Heart left ventricle (tissue), 16 donors: ENCODE measurements around the gene LSM5. TPM values are rescaled to one million over a fixed set of nuclear protein-coding genes. Genes with fewer than 3 reads are reported as not detected.
A peak's percentile ranks its signal among the peaks of the same experiment; 100 is the strongest.

ENCODE experiments used
- ATAC-seq, 4 donors: fragments of 200-7000 bp; cut with Tn5 transposase; one replicate each; pipeline ENCODE4 v1.9.1; 2020 to 2022; ENCODE audit warnings: moderate library complexity in 4 of 4, mild to moderate bottlenecking in 3 of 4, moderate number of reproducible peaks in 1 of 4
- DNase-seq, 5 donors: peaks; one replicate each; pipeline ENCODE4 v3.0.0-alpha.2; 2020
- H3K27ac ChIP-seq, 12 donors: fragments of 200-600 bp; sonication (generic) in 4 of 12; one replicate each; pipeline versions ENCODE4 v1.5.0 to v1.8.0; 2016 to 2022; ENCODE audit warnings: mild to moderate bottlenecking in 2 of 12
- H3K27me3 ChIP-seq, 9 donors: fragments of 200-600 bp; sonication (generic) in 2 of 9; one replicate each; pipeline versions ENCODE4 v1.5.1 to v1.8.0; 2016 to 2022; ENCODE audit warnings: mild to moderate bottlenecking in 3 of 9
- H3K36me3 ChIP-seq, 9 donors: fragments of 200-600 bp; sonication (generic) in 2 of 9; one replicate each; pipeline versions ENCODE4 v1.5.0 to v1.8.0; 2018 to 2022; ENCODE audit warnings: mild to moderate bottlenecking in 2 of 9
- H3K4me1 ChIP-seq, 12 donors: fragments of 200-600 bp; sonication (generic) in 4 of 12; one replicate each; pipeline versions ENCODE4 v1.5.0 to v1.8.0; 2016 to 2022; ENCODE audit warnings: mild to moderate bottlenecking in 3 of 12
- H3K4me3 ChIP-seq, 12 donors: fragments of 200-600 bp; sonication (generic) in 4 of 12; one replicate each; pipeline versions ENCODE4 v1.5.0 to v1.8.0; 2017 to 2022; ENCODE audit warnings: mild to moderate bottlenecking in 9 of 12, moderate library complexity in 4 of 12
- H3K9me3 ChIP-seq, 12 donors: fragments of 200-600 bp; sonication (generic) in 4 of 12; one replicate each; pipeline versions ENCODE4 v1.5.0 to v1.8.0; 2016 to 2022; ENCODE audit warnings: mild to moderate bottlenecking in 1 of 12
- POLR2A ChIP-seq, 2 donors: fragments of 450-650 bp; IDR thresholded peaks; one replicate each; pipeline ENCODE4 v1.6.1; 2017; ENCODE audit warnings: antibody characterized with exemption in 2 of 2, mild to moderate bottlenecking in 2 of 2, moderate library complexity in 2 of 2
- WGBS, 4 donors: extraction: QIAGEN DNeasy Blood & Tissue Kit in 2 of 4; methylation state at CpG; one replicate each; pipeline versions ENCODE4 v1.1.5 to v1.1.7; 2013 to 2018; 5-methylcytosine and 5-hydroxymethylcytosine counted together
- intact Hi-C, 10 donors: fragments of 100-400 bp; cut with DNase I; formaldehyde crosslinking; loops; one replicate each; pipeline versions ENCODE4 v1.11.1 to v1.14.2; 2022
- polyA plus RNA-seq, 2 donors: library from polyadenylated mRNA; stranded (reverse); fragments of 200-250 nt; gene quantifications; one replicate each; pipeline ENCODE4 v1.2.3, GENCODE V29; 2013
- total RNA-seq, 9 donors: library from RNA; depleted of rRNA in 2 of 9; stranded (reverse); fragments of >200 nt in 2 of 9; fragmentation: NEBNext Ultra II Directional in 3 of 9; extraction: Animal tissue kit (Norgen Biotek cat#: 25700) in 3 of 9; gene quantifications; one replicate each; pipeline versions ENCODE4 v1.1.0 to v1.2.4, GENCODE V29; 2016 to 2023
- TF ChIP-seq, protein P1 (sequence below), 12 donors: fragments of 200-600 bp; sonication (generic) in 4 of 12; IDR thresholded peaks; one replicate each; pipeline versions ENCODE4 v1.5.0 to v1.8.0; 2018 to 2022; ENCODE audit warnings: antibody characterized with exemption in 12 of 12, mild to moderate bottlenecking in 5 of 12
- donor health status: ischemic (EF 13 %, LVEDD 7.1; RV severe dilation, severe dysfunction).
- donor health status: healthy with polysubstance abuse.
- donor health status: DM: no; HTN: yes; CAD: no.
- donor health status: DM: no; HTN: no; CAD: no.
- donor health status: ischemic (EF 25% LVEDD 6.9; RV normal size, moderate dysfunction).
- donor health status: ischemic (EF 25% LVEDD 5.7; RV mildly dilated, moderate dysfunction).
- donor health status: healthy.
- donor health status: DM: yes; HTN: yes; CAD: no.
- donor health status: ischemic (EF 35%, LVEDD 5.7; RV mildly dilated, moderate dysfunction).
- donor health status: nonischemic (EF 11% LVEDD 7.7; RV severe dilation, severe dysfunction).
- donor health status: DM: yes; HTN: yes; CAD: no.
- donor health status: PGD.
- donor health status: ischemic (EF 29% LVEDD 5.4; RV normal size, mild dysfunction).
- donor health status: nonischemic (EF 23%, LVEDD 6.1; RV moderate dilation, normal function).

LSM5 gene
- total and polyA plus RNA-seq, 11 donors, result 10.8 to 67.5 (median 37.3) TPM

DNA sequence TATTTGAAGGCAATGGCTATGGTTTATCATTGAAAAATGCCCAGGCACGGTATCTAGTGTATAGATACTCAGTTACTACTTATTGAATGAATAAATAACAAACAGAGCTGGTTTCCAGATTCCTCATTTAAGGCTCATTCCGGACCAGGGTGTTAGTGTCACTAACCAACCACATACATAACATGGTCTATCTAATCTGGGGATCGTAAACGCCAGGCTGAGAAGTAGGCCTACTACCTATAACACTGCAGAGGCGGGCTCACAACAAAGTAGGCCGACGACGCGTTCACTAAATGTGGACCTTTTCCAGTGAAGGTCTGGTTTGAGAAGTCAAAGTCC is 423 bp downstream of the LSM5 start:
- ATAC-seq (no peak), DNase-seq (no peak)
- Histone ChIP-seq H3K4me3 (peak overlapping the region; percentile 29 to 82 (median 68)), H3K4me1 (peaks cover 0 to 23% (median 13%) of the 10 kb centered on the region in 12 donors), H3K27ac (peak overlapping the region; percentile 71 to 93 (median 84)), H3K27me3 (no peaks in the 10 kb centered on the region), H3K9me3 (no peaks in the 10 kb centered on the region), H3K36me3 (peaks cover 0 to 38% (median 26%) of the 10 kb centered on the region in 9 donors)
- WGBS, 4 donors, result 1 to 6% (median 2%) methylated on average over 9 of the region's 9 CpGs
- no peak for TF ChIP-seq POLR2A (IDR thresholded peaks at IDR 0.05)
- TF ChIP-seq, protein P1, sequence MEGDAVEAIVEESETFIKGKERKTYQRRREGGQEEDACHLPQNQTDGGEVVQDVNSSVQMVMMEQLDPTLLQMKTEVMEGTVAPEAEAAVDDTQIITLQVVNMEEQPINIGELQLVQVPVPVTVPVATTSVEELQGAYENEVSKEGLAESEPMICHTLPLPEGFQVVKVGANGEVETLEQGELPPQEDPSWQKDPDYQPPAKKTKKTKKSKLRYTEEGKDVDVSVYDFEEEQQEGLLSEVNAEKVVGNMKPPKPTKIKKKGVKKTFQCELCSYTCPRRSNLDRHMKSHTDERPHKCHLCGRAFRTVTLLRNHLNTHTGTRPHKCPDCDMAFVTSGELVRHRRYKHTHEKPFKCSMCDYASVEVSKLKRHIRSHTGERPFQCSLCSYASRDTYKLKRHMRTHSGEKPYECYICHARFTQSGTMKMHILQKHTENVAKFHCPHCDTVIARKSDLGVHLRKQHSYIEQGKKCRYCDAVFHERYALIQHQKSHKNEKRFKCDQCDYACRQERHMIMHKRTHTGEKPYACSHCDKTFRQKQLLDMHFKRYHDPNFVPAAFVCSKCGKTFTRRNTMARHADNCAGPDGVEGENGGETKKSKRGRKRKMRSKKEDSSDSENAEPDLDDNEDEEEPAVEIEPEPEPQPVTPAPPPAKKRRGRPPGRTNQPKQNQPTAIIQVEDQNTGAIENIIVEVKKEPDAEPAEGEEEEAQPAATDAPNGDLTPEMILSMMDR (IDR thresholded peaks at IDR 0.05), result no peak
- intact Hi-C loops, result loop anchor here in 7 of 10 donors (2.0 to 10.0 kb wide), 6 partner anchors 75 to 745 kb away; partner anchors contain the start of gene KBTBD2 (in 1 of the 7)

DNA sequence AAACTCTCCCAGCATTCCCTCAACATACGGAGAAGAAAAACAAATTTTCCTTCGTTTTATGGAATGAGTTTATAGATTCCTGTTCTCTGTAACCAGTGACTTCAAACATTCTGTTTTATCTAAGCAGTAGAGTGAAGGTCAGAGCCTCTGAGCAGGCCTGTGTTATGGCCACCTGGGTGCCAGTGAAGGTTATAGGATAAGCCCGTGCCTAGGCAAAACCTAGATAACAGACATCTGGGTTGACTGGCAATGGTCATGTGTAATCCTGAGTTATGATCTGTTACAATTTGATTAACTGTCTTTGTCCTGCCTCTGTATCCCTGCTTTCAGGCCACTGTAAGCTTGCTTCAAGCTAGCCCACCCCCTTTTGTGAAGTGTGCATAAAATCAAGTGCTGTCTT is 8.3 kb downstream of the LSM5 start:
- Histone ChIP-seq H3K4me3 (no peak overlapping the region), H3K9me3 (no peaks in the 10 kb centered on the region), H3K4me1 (peaks cover 0 to 11% (median 0%) of the 10 kb centered on the region in 12 donors), H3K27ac (peak overlapping the region in 1 of 12 donors; percentile 33), H3K36me3 (peaks cover 0 to 25% (median 16%) of the 10 kb centered on the region in 9 donors), H3K27me3 (no peaks in the 10 kb centered on the region)
- intact Hi-C loops, result loop anchor here in 5 of 10 donors (5.0 to 10.0 kb wide), 3 partner anchors 270 to 737 kb away; no protein-coding TSS in a partner anchor
- no peak for TF ChIP-seq POLR2A (IDR thresholded peaks at IDR 0.05)
- TF ChIP-seq, protein P1 (IDR thresholded peaks at IDR 0.05), result no peak
- no peak for DNase-seq
- peak in 3 of 4 donors; percentile 55 to 59 (median 55) for ATAC-seq
- WGBS, 4 donors, result 13 to 33% (median 22%) methylated on average over 3 of the region's 3 CpGs

DNA sequence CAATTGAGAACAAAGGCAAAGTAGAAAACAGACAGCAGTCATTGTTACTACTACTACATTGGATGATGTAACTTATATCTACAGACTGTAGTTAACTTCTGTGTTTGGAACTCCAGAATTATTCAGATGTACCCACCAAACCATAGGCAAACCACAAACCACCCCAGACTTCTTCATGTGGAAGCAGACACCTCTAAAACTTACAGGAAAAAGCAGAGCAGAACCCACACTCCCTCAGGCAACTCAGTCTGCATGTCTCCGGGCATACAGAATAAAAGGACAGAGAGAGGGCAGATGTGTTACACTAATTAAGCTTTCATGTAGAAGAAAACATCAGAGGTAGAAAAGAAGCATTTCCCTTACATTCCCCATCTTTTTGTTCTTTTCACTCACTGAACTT is 9.0 kb downstream of the LSM5 start:
- TF ChIP-seq POLR2A (IDR thresholded peaks at IDR 0.05), result no peak
- TF ChIP-seq, protein P1 (IDR thresholded peaks at IDR 0.05), result no peak
- intact Hi-C loops, result loop anchor here in 5 of 10 donors (5.0 to 10.0 kb wide), 3 partner anchors 269 to 736 kb away; no protein-coding TSS in a partner anchor
- 54 to 88% (median 72%) methylated on average over 1 of the region's 1 CpG for WGBS, 4 donors
- no peaks in the 10 kb centered on the region for H3K27me3 ChIP-seq
- H3K4me1 ChIP-seq, result peaks cover 0 to 11% (median 0%) of the 10 kb centered on the region in 12 donors
- no peaks in the 10 kb centered on the region for H3K9me3 ChIP-seq
- peak overlapping the region in 1 of 12 donors; percentile 33 for H3K27ac ChIP-seq
- ATAC-seq, result peak in 1 of 4 donors; percentile 9
- no peak overlapping the region for H3K4me3 ChIP-seq
- peaks cover 0 to 17% (median 8%) of the 10 kb centered on the region in 9 donors for H3K36me3 ChIP-seq
- no peak for DNase-seq

DNA sequence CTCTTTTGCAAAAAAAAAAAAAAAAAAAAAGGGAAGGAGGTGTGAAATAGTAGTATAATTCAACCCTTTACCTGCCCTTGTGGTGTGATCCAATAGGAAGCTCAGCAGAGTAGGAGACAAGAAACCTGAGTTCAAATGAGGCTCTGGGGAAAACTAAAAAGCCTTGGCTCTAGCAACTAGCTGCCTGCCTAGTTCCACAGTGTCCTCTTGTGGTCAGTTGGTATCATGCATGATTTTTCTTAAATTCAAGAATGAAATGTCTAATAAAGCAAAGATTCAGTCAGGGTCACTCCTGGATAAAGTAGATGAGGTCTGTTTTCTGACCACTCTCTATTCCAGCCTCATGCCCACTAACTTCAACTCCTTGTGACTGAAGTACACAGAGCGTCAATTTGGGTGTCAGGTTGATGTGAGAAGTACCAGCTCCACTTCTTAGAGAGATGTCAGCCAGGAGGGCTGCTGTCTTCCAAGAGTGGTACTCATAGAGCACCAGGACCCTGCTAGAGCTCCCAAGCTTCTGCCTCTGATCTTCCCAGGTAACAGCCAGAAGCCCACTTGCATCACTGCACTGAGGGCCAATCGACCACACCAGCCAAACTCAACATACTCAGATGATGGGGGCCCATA is 10.5 kb downstream of the LSM5 start:
- WGBS, 4 donors, result 76 to 92% (median 78%) methylated on average over 2 of the region's 2 CpGs
- Histone ChIP-seq H3K9me3 (no peaks in the 10 kb centered on the region), H3K27me3 (no peaks in the 10 kb centered on the region), H3K36me3 (peaks cover 0 to 4% (median 0%) of the 10 kb centered on the region in 9 donors), H3K27ac (no peak overlapping the region), H3K4me3 (no peak overlapping the region), H3K4me1 (peaks cover 0 to 14% (median 0%) of the 10 kb centered on the region in 12 donors)
- DNase-seq (no peak), ATAC-seq (peak in 1 of 4 donors; percentile 58)
- TF ChIP-seq, protein P1 (IDR thresholded peaks at IDR 0.05), result peak; percentile 60 to 84 (median 66)
- no peak for TF ChIP-seq POLR2A (IDR thresholded peaks at IDR 0.05)
- intact Hi-C loops, result loop anchor here (1.0 to 10.0 kb wide), 6 partner anchors 267 to 735 kb away; no protein-coding TSS in a partner anchor
